Left ventricle myocardium inferior (tissue), 1 donor: ENCODE measurements around the gene SMAD2. TPM values are rescaled to one million over a fixed set of nuclear protein-coding genes. Genes with fewer than 3 reads are reported as not detected.

Source experiments
- DNase-seq: peaks from one replicate; pipeline ENCODE4 v3.0.0-alpha.2; 2020
- H3K27ac ChIP-seq: fragments of 200-600 bp; replicated peaks from 2 replicates; pipeline ENCODE4 v1.8.0; 2021
- H3K27me3 ChIP-seq: fragments of 200-600 bp; 2 replicates; pipeline ENCODE4 v1.8.0; 2021; ENCODE audit warnings: low read depth
- H3K36me3 ChIP-seq: fragments of 200-600 bp; 2 replicates; pipeline ENCODE4 v1.8.0; 2021
- H3K4me1 ChIP-seq: fragments of 200-600 bp; 2 replicates; pipeline ENCODE4 v1.8.0; 2021
- H3K4me3 ChIP-seq: fragments of 200-600 bp; 2 replicates; pipeline ENCODE4 v1.8.0; 2021; ENCODE audit warnings: mild to moderate bottlenecking, moderate library complexity
- H3K9me3 ChIP-seq: fragments of 200-600 bp; replicated peaks from 2 replicates; pipeline ENCODE4 v1.8.0; 2021
- CTCF ChIP-seq: fragments of 200-600 bp; IDR thresholded peaks from 2 replicates; pipeline ENCODE4 v1.8.0; 2021; ENCODE audit warnings: antibody characterized with exemption, mild to moderate bottlenecking, borderline replicate concordance
- intact Hi-C: fragments of 100-400 bp; cut with micrococcal nuclease; formaldehyde crosslinking; loops from one replicate; pipeline ENCODE4 v1.11.0; 2022
- total RNA-seq: library from RNA; stranded (reverse); fragmentation: NEBNext Ultra II Directional; extraction: Animal tissue kit (Norgen Biotek cat#: 25700); gene quantifications from one replicate; pipeline ENCODE4 v1.2.1, GENCODE V29; 2021
- donor health status: DM: no; HTN: yes; CAD: no; lungs with severe emphysema.

SMAD2 gene
- total RNA-seq, 1 donor from 2014 or later: 80.9 TPM

- intact Hi-C loops: no loop called here
- peaks cover 20% of the 10 kb centered on the region for H3K36me3 ChIP-seq
Measured at GRCh38 chr18:47826157-47827074, 104.0 kb downstream of the SMAD2 start.

GRCh38 chr18:47821314-47821713 is 109.1 kb downstream of the SMAD2 start:
- intact Hi-C loops: no loop called here
- no peaks in the 10 kb centered on the region for H3K9me3 ChIP-seq
- no peak overlapping the region for H3K4me3 ChIP-seq
- no peak overlapping the region for H3K27ac ChIP-seq
- peaks cover 13% of the 10 kb centered on the region for H3K36me3 ChIP-seq
- H3K4me1 ChIP-seq: peaks cover 2% of the 10 kb centered on the region
- H3K27me3 ChIP-seq: no peaks in the 10 kb centered on the region
- TF ChIP-seq CTCF: no peak
- no peak for DNase-seq

More at GRCh38 chr18:47826157-47827074, 104.0 kb downstream of the SMAD2 start:
- Histone ChIP-seq H3K9me3 (no peaks in the 10 kb centered on the region), H3K27me3 (no peaks in the 10 kb centered on the region), H3K4me1 (no peaks in the 10 kb centered on the region), H3K4me3 (no peak overlapping the region), H3K27ac (no peak overlapping the region)
- no peak for TF ChIP-seq CTCF
- no peak for DNase-seq

- intact Hi-C loops: no loop called here
- Histone ChIP-seq H3K27ac (no peak overlapping the region), H3K36me3 (no peaks in the 10 kb centered on the region), H3K4me3 (no peak overlapping the region), H3K27me3 (no peaks in the 10 kb centered on the region), H3K4me1 (peaks cover 11% of the 10 kb centered on the region), H3K9me3 (no peaks in the 10 kb centered on the region)
- TF ChIP-seq CTCF: no peak
- no peak for DNase-seq
Measured at GRCh38 chr18:47817795-47818077, 112.7 kb downstream of the SMAD2 start.

GRCh38 chr18:47817017-47817794 is 113.3 kb downstream of the SMAD2 start:
- H3K27me3 ChIP-seq: no peaks in the 10 kb centered on the region
- no peak overlapping the region for H3K27ac ChIP-seq
- H3K36me3 ChIP-seq: no peaks in the 10 kb centered on the region
- TF ChIP-seq CTCF: no peak
- intact Hi-C loops: no loop called here
- no peaks in the 10 kb centered on the region for H3K9me3 ChIP-seq
- peaks cover 11% of the 10 kb centered on the region for H3K4me1 ChIP-seq
- no peak overlapping the region for H3K4me3 ChIP-seq
- DNase-seq: no peak

GRCh38 chr18:47815486-47816270 is 114.8 kb downstream of the SMAD2 start:
- Histone ChIP-seq H3K9me3 (no peaks in the 10 kb centered on the region), H3K4me3 (no peak overlapping the region), H3K27ac (no peak overlapping the region), H3K27me3 (no peaks in the 10 kb centered on the region), H3K36me3 (no peaks in the 10 kb centered on the region), H3K4me1 (peaks cover 11% of the 10 kb centered on the region)
- intact Hi-C loops: no loop called here
- DNase-seq: no peak
- no peak for TF ChIP-seq CTCF
